GM11168 (cell line): ENCODE measurements around the gene ARIH2.
"Not testable (repeated sequence)": the region's sequence is repeated elsewhere in the genome, so short reads cannot be mapped to it uniquely, and the experiment has no call there.

Experiments used
- in situ Hi-C: fragments of 300-500 bp; cut with MboI; formaldehyde crosslinking; loops from one replicate; pipeline ENCODE4 v1.12.0; 2022; ENCODE audit warnings: low sequenced_read_pairs; ENCODE audit not compliant: unreplicated experiment

The ARIH2 gene

DNA sequence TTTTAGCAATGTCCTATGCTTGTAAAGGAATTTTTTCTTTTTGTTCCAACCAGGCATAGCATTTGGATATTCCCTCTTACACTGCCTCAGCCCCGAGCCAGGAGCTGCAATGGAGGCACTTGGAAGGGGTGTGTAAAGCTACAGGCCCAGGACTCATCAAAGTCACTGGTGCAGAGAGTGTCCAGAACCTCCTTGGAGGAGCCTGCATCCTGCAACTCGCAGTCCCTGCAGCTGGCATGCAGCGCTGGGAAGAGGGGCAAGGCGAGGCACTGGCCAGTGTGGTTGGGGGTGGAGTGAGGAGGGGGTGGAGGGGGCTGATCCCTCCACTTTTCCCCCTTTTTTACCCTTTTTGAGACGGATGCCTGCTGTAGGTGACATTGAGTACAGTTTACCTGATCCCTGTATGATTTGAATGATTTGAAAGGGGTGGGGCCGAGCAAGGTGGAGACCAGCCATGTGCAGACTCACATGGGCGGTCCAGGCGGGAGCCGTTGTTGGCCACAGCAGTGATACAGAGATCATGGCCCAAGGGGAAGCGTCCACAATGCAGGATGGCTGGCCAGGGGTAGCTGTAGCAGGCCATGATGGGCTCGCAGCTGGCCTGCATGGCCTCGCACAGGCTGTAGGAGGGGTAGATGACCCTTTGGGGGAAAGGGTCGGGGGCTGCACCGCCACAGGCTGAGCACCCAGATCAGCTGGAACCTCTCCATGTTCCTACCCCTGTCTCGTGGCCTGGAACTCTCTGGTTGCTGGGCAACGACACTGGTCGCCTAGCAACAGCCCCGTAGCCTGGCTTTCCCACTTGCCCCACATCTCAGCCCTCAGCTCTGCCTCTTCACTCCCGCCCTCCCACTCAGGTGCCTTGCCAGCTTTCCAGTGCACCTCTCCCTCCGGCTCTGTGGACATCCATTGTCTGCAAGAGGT, 79.3 kb downstream of the ARIH2 start:
- in situ Hi-C loops = no loop called here

DNA sequence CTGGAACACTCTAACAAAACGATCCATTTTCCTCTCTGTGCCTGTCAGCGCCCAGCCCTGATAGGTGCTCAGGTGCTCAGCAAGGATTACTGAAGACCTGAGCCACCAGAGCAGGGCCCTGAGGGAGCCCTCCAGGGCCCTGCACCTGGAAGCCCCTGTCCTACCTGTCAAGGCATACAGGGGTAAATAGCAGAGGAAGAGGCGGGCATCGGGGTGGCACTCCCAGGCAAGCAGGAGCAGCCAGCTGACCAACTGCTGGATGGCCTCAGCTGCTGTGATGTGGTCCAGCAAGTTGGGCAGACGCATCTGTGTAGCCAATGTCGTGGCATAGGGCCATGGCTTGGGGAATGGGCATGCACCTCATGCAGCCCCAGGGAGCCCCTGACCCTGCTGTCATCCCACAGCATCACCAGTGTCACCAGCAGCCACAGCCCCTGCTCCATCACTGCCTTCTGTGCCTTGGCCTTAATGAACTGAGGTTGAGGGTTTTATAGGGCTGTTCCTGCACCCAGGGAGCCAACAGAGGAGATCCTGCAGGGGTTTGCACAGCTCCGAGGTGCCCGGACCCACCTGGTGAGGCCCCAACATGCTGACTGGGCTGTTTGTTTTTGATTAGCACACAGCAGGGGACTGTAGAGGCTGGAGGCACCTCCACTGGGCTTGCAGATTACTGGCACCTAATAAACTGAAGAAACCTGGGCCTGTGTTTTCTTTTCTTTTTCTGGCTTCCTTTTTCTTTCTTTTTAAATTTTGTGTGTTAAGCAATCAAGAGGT, 80.6 kb downstream of the ARIH2 start:
- in situ Hi-C loops = no loop called here

DNA sequence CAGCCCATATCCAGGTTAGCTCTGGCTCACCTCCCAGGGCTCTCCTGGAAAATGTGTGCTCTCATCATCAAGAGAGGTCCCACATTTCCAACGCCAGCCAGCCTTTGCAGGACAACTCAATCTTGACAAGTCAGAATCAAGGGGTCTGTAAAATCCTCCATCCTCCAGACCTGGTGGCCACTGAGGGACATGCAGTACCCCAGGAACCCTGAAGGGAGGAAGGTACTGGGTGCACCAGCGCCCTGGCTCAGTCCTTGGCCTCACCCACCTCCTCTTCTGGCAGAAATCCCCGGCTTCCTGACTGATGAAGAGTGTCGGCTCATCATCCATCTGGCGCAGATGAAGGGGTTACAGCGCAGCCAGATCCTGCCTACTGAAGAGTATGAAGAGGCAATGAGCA, 82.5 kb downstream of the ARIH2 start:
- in situ Hi-C loops = no loop called here

DNA sequence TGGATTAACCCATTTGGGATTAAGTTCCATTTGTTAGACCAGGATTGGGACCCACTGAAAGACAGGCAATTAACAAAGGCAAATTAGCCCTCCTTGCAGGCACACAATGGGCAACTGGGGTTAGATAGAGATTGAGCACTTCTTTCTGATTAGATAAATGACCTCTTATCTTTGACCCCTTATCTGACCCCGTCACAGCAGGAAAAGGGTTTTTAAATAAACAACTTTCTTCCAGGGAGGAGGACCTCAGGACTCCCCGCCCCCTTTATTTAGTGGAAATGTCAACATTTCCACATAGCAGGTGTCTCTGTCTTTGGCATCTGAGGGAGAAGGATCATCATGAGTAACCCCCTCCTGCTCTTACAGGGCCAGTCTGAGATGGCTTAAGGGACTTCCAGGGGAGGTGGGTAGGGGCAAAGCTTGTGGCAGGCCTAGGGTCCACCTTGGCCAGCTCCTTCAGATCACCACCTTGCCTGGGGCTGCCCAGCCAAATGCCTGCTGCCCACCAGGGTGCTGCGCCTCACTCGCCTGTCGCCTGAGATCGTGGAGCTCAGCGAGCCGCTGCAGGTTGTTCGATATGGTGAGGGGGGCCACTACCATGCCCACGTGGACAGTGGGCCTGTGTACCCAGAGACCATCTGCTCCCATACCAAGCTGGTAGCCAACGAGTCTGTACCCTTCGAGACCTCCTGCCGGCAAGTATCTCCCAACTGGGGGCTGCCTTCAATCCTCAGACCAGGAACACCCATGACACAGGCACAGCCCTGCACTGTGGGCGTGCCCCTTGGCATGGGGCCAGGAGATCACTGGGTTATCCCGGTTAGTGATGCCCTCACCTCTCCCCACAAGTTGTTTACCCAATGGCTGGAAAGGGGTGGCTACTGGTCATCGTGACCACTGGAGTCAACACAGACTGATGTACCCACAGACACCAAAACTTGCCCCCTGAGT, 86.0 kb downstream of the ARIH2 start:
- in situ Hi-C loops = no loop called here

DNA sequence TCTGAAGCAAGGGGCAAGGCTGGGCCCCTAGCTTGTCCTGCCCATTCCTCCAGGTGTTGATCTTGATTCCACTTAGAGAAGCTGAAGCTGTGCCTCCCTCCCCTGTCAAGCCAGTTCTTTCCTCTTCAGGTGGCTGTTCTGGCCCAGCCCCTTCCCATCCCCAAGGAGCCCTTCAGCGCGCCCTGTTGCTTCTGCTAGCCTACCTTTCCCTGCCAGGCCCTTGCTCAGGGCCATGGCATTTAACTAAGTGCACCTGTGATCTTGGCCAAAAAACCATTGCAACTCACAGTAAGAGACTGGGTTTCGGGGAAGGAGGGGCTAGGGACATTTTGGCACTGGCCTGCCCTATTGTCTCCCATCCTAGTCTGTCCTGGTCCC, 86.7 kb downstream of the ARIH2 start:
- in situ Hi-C loops = no loop called here

DNA sequence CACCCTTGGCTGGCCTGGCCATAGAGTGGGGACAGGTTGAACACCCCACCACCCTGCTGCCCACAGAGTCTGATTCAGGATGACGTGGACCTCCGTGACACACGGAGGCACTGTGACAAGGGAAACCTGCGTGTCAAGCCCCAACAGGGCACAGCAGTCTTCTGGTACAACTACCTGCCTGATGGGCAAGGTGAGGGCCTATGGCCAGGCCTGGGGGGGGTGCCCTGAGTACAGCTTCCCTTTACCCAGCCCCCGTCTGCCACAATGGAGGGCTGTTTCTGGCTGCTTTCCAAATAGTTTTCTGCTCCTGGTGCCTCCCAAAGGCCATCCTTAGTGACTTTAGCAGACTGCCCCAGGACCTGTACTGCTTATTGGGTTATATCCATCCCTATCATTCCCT, 87.4 kb downstream of the ARIH2 start:
- in situ Hi-C loops = no loop called here

DNA sequence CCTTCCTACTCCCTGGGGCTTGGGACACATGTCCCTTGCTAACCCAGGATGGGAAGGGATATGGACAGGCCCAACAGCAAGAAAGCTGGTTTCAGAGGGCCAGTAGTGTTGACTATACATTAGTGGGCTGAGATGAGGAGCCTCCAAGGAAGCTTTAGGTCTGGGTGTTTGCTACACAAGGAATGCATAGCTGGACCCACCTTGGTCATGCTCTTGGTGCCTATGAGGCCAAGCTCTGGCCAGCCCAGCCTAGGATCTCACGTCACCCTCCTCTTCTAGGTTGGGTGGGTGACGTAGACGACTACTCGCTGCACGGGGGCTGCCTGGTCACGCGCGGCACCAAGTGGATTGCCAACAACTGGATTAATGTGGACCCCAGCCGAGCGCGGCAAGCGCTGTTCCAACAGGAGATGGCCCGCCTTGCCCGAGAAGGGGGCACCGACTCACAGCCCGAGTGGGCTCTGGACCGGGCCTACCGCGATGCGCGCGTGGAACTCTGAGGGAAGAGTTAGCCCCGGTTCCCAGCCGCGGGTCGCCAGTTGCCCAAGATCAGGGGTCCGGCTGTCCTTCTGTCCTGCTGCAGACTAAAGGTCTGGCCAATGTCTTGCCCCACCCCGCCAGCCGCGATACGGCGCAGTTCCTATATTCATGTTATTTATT, 87.9 kb downstream of the ARIH2 start:
- in situ Hi-C loops = no loop called here

DNA sequence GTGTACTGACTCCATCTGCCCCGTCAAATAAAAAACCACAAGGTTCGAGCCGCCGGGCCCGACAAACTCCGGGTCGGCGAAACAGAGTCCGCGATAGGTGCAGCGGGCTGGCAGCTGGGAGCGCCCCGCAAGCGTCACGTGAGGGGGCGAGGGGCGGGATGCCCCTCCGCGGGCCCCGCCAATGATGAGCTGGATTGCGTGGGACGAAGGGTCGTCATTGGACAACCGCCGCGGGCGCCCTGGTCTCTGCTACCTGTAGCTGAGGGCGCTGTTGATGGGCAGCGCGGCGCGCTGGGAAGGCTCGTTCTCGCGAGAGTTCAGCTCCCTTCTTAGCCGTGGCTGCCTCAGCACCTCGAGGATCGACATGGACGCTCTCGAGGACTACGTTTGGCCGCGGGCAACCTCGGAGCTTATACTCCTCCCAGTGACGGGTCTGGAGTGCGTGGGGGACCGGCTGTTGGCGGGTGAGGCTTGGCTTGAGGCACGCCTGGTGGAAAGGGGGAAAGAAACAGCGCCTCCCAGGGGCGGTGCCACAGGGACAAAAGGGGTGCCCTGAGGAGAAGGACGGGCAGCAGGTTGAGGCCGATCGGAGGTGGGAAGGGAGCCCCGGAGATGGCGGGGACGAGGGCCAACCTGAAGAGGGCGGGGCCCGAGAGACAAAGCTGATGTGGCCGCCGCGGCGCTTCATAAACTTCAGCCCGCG, 88.6 kb downstream of the ARIH2 start, which contains the start of gene WDR6:
Gene WDR6, plus strand, starts transcription at position 324 of the 703 bp plus-strand sequence. Its CDS starts 41 bp downstream, at position 365.
- in situ Hi-C loops = no loop called here

DNA sequence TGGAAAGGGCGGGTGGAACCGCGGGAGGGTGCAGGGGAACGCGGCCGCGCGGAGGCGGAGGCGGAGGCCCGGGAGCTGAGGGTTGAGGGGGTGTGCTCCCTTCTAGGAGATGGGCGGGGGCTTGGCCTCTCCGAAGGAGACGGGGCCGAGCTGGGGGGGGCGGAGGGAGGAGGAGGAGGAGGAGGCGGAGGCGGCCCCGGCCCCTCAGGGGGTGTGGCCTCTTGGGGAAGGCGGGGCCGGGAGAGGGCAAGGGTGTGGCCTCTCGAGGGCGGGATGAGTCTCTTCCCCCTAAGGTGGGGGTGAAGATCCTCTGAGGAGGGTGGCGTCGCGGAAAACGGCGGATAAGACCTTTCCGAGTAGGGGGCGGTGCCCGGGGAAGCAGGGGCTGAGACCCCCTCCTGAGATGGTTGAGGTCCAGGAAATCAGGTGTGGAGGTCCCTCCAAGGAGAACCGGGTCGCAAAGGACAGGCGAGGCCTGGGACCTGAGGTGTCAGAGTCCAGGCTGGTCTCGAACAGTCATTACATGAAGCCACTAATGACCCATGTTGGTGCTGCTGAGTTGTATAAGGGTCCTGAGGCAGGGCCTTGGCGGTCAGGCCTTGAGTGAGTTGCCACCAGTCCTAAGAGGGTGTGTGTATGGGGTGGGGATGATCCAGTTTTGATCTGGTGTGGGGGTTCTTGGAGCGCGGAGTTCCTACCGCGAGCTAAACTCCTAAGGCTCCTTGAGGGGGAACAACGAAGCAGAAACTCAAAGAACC, 89.3 kb downstream of the ARIH2 start:
- in situ Hi-C loops = no loop called here

DNA sequence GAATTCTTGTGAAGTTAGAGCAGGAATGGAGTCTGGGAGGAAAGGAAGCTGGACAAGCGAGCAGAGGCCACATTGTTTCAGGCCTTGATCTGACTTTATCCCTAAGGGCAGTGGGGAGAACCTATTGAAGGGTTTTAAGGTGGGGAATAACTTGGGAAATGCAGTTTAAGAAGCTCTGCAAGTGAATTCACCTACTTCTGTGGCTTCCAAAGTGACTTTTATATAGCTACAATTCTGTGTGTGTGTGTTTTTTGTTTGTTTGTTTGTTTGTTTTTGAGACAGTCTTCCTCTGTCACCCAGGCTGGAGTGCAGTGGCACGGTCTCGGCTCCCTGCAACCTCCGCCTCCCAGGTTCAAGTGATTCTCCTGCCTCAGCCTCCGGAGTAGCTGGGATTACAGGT, 90.0 kb downstream of the ARIH2 start:
- in situ Hi-C loops = not testable (repeated sequence)

DNA sequence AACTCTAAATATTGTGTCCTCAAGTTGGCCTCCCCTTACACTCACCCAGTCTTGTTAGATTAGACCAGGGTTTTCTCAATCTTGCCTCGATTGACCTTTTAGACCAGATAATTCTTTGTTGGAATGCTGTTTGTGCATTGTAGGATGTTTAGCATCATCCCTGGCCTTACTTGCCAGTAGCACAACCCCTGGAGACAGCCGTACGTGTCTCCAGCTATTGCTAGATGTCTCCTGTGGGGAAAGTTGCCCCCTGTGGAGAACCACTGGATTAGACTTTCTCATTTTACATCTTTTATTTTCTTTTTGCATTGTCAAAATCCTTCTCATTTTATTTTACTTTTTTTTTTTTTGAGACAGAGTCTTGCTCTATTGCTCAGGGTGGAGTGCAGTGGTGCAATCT, 90.8 kb downstream of the ARIH2 start:
- in situ Hi-C loops = no loop called here

DNA sequence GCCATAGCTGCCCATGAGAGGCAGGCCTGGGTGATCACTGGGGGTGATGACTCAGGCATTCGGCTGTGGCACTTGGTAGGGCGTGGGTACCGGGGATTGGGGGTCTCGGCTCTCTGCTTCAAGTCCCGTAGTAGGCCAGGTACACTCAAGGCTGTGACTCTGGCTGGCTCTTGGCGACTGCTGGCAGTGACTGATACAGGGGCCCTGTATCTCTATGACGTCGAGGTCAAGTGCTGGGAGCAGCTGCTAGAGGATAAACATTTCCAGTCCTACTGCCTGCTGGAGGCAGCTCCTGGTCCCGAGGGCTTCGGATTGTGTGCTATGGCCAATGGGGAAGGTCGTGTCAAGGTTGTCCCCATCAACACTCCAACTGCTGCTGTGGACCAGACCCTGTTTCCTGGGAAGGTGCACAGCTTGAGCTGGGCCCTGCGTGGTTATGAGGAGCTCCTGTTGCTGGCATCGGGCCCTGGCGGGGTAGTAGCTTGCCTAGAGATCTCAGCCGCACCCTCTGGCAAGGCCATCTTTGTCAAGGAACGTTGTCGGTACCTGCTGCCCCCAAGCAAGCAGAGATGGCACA, 93.9 kb downstream of the ARIH2 start:
- in situ Hi-C loops = no loop called here

DNA sequence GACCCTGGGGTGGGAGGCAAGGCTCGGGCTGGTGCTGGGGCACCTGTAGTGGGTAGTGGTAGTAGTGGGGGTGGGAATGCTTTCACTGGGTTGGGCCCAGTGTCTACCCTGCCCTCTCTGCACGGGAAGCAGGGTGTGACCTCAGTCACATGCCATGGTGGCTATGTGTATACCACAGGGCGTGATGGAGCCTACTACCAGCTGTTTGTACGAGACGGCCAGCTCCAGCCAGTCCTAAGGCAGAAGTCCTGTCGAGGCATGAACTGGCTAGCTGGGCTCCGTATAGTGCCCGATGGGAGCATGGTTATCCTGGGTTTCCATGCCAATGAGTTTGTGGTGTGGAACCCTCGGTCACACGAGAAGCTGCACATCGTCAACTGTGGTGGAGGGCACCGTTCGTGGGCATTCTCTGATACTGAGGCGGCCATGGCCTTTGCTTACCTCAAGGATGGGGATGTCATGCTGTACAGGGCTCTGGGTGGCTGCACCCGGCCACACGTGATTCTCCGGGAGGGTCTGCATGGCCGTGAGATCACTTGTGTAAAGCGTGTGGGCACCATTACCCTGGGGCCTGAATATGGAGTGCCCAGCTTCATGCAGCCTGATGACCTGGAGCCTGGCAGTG, 94.6 kb downstream of the ARIH2 start:
- in situ Hi-C loops = no loop called here

DNA sequence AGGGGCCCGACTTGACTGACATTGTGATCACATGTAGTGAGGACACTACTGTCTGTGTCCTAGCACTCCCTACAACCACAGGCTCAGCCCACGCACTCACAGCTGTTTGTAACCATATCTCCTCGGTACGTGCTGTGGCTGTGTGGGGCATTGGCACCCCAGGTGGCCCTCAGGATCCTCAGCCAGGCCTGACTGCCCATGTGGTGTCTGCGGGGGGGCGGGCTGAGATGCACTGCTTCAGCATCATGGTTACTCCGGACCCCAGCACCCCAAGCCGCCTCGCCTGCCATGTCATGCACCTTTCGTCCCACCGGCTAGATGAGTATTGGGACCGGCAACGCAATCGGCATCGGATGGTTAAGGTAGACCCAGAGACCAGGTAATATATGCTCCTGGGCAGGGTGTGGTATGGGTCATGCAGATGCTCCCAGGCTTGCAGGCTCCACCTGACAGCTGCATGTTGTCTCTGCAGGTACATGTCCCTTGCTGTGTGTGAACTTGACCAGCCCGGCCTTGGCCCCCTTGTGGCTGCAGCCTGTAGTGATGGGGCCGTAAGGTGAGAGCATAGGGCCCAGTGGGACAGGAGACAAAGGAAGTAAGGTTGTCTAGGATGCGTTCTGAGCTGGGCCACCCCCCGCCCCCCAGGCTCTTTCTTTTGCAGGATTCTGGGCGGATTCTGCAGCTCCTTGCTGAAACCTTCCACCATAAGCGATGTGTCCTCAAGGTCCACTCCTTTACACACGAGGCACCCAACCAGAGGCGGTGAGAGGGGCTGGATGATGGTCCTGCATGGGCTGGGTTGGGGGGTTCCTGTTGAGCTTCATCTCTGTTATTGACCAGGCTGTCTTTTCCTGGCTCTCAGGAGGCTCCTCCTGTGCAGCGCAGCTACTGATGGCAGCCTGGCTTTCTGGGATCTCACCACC, 95.4 kb downstream of the ARIH2 start:
- in situ Hi-C loops = no loop called here

DNA sequence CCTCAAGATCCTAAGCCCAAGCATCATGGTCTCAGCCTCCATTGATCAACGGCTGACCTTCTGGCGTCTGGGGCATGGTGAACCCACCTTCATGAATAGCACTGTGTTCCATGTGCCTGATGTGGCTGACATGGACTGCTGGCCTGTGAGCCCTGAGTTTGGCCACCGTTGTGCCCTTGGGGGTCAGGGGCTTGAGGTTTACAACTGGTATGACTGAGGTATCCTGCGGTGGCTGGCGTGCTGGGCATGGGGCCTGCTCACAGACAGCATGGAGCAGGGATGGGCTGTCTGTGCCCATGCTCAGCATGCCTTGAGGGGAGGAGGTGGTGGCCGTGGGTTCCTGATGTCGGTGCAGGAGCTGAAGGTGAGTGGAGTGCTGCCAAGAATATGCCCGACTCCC, 96.4 kb downstream of the ARIH2 start:
- in situ Hi-C loops = no loop called here

DNA sequence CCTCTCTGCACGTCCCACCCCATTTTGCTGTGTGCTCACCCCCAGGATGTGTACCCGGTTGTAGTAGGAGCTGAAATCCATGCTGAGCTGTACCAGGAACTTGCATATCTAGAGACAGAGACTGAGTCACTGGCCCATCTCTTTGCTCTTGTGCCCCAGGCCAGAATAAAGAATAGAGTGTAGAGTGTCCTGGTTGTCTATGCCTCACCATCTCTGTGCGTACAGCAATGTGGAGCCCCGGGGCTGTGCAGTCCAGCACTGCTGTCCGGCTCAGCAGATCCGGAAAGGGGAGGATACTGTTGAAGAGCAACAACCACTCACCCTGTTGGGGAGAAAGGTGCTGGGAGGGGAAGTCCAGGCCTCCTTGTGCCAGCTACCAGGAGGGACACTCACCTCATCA, 97.1 kb downstream of the ARIH2 start:
- in situ Hi-C loops = no loop called here
